Skin epidermis (tissue), 12 donors: ENCODE measurements around the gene DAB1.

ENCODE experiments used
- H3K27ac ChIP-seq, 21 experiments: fragments of 200-600 bp; sonication (generic) in 11 of 21; one replicate each; pipeline ENCODE4 v1.5.0; 2020; ENCODE audit warnings: mild to moderate bottlenecking in 3 of 21, inconsistent platforms in 2 of 21, moderate library complexity in 2 of 21
- H3K4me3 ChIP-seq, 7 experiments: fragments of 200-600 bp; sonication (generic) in 2 of 7; one replicate each; pipeline ENCODE4 v1.5.0; 2020; ENCODE audit warnings: inconsistent platforms in 2 of 7, mild to moderate bottlenecking in 2 of 7, moderate library complexity in 1 of 7

Gene DAB1

DNA sequence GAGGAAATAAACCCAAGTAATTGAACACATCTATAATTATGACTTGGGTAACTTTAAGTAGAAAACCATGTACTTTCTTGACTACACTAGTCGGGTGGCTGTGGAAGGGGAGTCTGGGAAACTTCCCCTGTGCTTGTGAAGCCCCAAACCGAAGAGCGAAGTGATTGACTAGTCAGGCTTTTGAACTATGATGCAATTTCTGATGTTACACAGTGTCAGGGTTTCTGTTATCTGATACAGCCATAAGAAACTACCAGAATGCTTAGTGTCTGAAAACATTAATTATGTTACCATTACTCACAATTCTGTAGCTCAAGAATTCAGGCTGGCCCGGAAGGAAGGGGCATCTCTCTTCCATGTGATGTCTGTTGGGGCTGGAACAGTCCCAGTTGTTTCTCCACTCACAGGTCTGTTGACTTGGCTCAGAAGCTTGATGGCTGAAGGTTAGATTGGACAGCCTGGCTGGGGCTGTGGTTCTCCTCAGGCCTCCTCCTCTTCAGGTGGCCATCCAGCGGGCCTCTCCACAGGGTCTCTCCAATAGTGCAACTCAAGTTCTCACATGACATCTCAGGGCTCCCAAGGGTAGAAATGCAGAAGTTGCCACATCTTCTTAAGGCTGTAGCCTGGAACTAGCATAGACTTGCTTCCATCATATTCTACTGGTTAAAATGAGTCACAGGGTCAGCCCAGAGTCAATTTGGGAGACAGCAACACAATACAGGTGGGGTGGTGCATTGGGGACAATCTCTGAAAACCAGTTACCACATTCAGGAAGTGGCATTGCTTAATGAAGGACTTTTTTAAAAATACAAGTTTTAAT is 449.7 kb downstream of the DAB1 start:
- H3K27ac ChIP-seq: no peak overlapping the region
- no peak overlapping the region for H3K4me3 ChIP-seq

DNA sequence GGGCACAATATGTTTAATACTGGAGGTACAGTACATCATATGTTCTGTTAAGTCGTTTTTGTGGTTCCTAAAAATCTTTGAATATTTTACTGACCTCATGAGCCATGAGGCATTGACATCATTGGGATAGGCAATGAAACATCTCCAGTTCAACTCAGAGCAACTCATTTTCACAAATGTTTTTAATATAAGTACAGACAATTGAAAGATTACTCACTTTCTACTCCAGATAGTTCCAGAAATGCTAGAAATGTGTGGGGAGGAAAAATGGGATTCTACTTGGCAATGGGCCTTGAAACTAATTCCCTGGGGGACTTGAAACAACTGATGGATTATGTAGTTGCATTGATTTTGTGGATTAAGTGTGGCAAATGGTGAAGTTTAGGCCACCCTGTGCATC is 450.9 kb downstream of the DAB1 start:
- Histone ChIP-seq H3K27ac (no peak overlapping the region), H3K4me3 (no peak overlapping the region)

GRCh38 chr1:56970280-56970679 is 453.6 kb downstream of the DAB1 start:
- H3K27ac ChIP-seq: no peak overlapping the region
- H3K4me3 ChIP-seq: no peak overlapping the region

GRCh38 chr1:56968878-56969495 is 454.9 kb downstream of the DAB1 start:
- Histone ChIP-seq H3K27ac (no peak overlapping the region), H3K4me3 (no peak overlapping the region)

GRCh38 chr1:56967900-56968832 is 455.7 kb downstream of the DAB1 start:
- no peak overlapping the region for H3K4me3 ChIP-seq
- H3K27ac ChIP-seq: no peak overlapping the region

- Histone ChIP-seq H3K27ac (no peak overlapping the region), H3K4me3 (no peak overlapping the region)
These were observed 456.5 kb downstream of the DAB1 start for GRCh38 chr1:56967355-56967754.

DNA sequence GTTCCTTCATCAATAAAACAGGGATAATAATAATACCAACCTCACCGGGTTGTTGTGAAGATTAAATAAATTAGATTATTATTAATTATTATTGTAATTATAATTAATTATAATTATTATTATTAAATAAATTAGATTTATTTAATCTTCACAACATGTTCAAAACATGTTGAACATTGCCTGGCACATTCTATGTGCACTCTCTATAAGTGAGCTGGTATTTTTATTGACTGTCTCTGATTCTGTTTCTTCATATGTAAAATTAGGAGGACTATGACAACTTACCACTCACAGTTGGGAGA is 457.2 kb downstream of the DAB1 start:
- H3K27ac ChIP-seq: no peak overlapping the region
- no peak overlapping the region for H3K4me3 ChIP-seq

DNA sequence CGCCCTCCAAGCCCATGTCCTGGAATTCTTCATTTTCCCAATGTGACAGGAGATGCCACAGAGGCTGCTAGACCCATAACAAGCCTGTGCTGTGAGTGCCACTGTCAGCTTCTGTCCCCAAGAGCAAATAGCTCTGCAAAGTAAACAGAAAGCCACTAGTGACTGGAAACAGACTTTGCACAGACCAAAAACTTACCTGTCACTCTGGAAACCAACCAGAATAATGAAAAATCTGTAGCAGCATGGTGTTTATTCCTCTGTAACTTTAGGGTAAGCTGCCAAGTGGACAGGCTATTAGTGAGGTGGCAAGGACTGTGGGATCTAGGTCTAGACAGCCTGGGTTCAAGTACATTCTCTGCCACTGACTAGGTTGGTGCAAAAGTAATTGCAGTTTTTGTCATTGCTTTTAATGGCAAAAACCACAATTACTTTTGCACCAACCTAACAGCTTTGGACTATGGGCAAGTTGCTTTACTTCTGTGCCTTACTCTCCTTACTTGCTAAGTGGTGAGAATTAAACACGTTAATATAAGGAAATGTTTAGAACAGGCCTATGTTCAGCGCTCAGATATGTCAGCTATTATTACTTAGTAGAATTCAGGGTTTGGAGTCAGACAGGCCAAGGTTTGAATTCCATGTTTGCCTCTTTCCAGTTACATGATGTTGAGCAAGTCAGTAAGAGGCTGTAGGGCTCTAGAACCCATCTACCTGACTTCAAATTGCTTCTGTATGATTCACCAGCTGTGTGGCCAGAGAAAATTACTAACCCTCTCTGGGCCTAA is 457.8 kb downstream of the DAB1 start, which contains the start of gene C8B:
Gene C8B (minus strand): TSS at position 100 of the 782 bp plus-strand sequence. CDS start 67 bp downstream, at position 33.
- H3K4me3 ChIP-seq: no peak within 1 kb of the TSS
- no peak within 1 kb of the TSS for H3K27ac ChIP-seq

DNA sequence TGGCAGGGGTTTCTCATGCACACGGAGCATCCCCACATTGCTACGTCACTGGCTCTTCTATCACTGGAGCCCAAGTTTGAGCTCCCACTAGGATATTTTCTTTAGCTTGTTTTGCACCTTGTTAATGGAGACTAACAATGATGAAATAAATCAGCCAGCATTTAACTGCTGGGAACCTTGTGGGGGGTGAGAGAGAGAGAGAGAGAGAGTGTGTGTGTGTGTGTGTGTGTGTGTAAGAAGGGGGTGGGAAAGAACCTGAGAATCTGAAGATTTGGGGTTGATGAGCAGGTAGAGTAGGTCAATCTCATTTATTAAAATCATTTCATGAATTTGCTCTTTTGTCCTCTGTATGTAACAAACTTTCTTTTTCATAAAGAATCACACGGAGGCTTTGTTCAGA is 458.7 kb downstream of the DAB1 start:
- Histone ChIP-seq H3K27ac (no peak overlapping the region), H3K4me3 (no peak overlapping the region)

DNA sequence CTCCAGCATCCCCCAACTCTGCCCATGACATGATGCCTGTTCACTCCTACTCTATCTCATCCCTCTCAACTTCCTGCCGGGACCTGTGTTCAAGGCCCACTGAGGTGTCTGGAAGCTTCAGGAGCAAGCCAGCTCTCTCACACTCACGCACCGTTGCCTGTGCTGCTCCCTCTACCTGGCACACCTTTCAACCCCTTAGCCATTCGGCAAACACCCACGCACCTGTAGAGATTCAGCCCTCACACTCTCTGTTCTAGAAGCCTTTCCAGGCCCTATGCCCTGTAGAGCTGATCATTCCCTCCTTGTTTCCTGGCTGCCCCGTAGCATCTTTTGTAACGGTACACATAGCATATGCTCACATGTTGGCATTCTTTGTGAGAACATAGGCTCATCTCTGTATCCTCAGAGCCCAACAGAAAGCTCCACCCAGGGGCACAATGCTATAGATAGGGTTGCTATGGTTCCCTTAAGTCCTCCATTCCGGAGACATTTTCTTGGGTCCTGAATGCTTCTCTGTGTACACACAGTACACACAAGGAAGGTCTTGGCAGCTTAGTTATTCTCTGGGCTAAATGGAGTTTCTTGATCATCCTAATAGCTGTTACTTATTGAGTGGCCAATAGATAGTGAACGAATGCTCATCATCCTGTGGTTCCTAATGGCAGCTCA is 459.4 kb downstream of the DAB1 start:
- H3K27ac ChIP-seq: no peak overlapping the region
- no peak overlapping the region for H3K4me3 ChIP-seq

DNA sequence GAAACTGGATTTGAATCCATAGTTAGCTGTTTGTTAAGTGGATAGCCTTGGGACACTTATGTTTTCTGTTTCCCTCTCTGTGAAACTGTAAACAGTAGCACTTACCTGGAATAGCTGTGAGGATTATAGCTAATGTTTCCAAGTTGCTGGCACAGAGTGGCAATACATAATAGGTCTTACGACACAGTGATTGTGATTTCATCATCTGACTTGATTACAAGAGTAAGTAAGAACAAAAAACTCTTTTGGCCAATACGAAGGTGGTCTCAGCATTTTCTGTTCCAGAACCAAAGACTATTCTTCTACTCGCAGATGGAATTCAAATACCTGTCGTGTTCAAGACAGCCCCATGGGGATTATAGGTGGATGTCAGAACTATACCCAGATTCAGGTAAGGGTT is 460.2 kb downstream of the DAB1 start:
- Histone ChIP-seq H3K4me3 (no peak overlapping the region), H3K27ac (no peak overlapping the region)

- no peak overlapping the region for H3K4me3 ChIP-seq
- H3K27ac ChIP-seq: no peak overlapping the region
These were observed 462.4 kb downstream of the DAB1 start for GRCh38 chr1:56961426-56961825.

GRCh38 chr1:56958526-56958925 is 465.3 kb downstream of the DAB1 start:
- no peak overlapping the region for H3K27ac ChIP-seq

GRCh38 chr1:56957931-56958330 is 465.9 kb downstream of the DAB1 start:
- H3K27ac ChIP-seq: no peak overlapping the region
- H3K4me3 ChIP-seq: no peak overlapping the region

More at GRCh38 chr1:56958526-56958925, 465.3 kb downstream of the DAB1 start:
- no peak overlapping the region for H3K4me3 ChIP-seq

- H3K27ac ChIP-seq: no peak overlapping the region
- H3K4me3 ChIP-seq: no peak overlapping the region
These were observed 469.2 kb downstream of the DAB1 start for GRCh38 chr1:56954664-56955063.

DNA sequence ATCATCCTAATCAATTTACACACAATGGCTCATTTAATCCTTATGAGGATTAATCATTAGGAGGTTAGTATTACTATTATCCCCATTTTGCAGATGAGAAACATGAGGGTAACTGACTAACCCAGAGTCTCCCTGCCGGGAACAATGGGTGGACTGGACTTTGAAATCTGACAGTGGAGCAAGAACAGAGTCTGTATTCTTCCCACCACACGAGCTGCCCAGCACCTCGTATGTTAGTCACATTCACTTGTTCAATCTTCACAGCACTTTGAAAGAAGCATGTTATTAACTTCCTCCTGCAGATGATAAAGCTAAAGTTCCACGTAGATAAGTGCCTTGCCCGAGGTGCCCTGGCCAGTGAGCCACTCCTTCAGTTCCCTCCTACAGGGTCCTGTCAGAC is 470.5 kb downstream of the DAB1 start:
- Histone ChIP-seq H3K4me3 (no peak overlapping the region), H3K27ac (no peak overlapping the region)

GRCh38 chr1:56952501-56952900 is 471.4 kb downstream of the DAB1 start:
- Histone ChIP-seq H3K27ac (no peak overlapping the region), H3K4me3 (no peak overlapping the region)

- Histone ChIP-seq H3K27ac (no peak overlapping the region), H3K4me3 (no peak overlapping the region)
These were observed 475.3 kb downstream of the DAB1 start for GRCh38 chr1:56948403-56949023.
